Activated CD8-positive, alpha-beta T cell treated with anti-CD3 and anti-CD28 coated beads for 36 hours (primary cell): ENCODE results near the gene MYO18A. TPM values are rescaled to one million over a fixed set of nuclear protein-coding genes. Genes with fewer than 3 reads are reported as not detected.

Source experiments
- ATAC-seq: fragments of 200-7000 bp; cut with Tn5 transposase; one replicate; pipeline ENCODE4 v1.10.0; 2021; ENCODE audit warnings: mild to moderate bottlenecking, moderate library complexity
- CTCF ChIA-PET: fragments of 350-600 bp; sonication (Branson Sonifier 250); formaldehyde crosslinking; loops from one replicate; lab custom pipeline; 2021; ENCODE audit warnings: antibody characterized with exemption; lab: Charles Lee
- POLR2A ChIA-PET: fragments of 350-600 bp; sonication (Branson Sonifier 250); formaldehyde crosslinking; loops from one replicate; lab custom pipeline; 2021; ENCODE audit warnings: antibody characterized with exemption; lab: Charles Lee
- DNase-seq: peaks from one replicate; pipeline ENCODE4 v3.0.0-alpha.2; 2020
- H3K27ac Mint-ChIP-seq: one replicate; pipeline ENCODE4 v1.8.0; 2021; ENCODE audit warnings: mild to moderate bottlenecking, mixed read lengths
- H3K27me3 Mint-ChIP-seq: one replicate; pipeline ENCODE4 v1.8.0; 2021; ENCODE audit warnings: mixed read lengths
- H3K36me3 Mint-ChIP-seq: one replicate; pipeline ENCODE4 v1.8.0; 2021; ENCODE audit warnings: low read depth, mixed read lengths
- H3K4me1 Mint-ChIP-seq: one replicate; pipeline ENCODE4 v1.8.0; 2021; ENCODE audit warnings: low read depth, mixed read lengths
- H3K4me3 Mint-ChIP-seq: one replicate; pipeline ENCODE4 v1.8.0; 2021; ENCODE audit warnings: mild to moderate bottlenecking, moderate library complexity, mixed read lengths
- H3K9me3 Mint-ChIP-seq: one replicate; pipeline ENCODE4 v1.8.0; 2021; ENCODE audit warnings: mixed read lengths
- CTCF ChIP-seq: fragments of 200-600 bp; IDR thresholded peaks from one replicate; pipeline ENCODE4 v1.8.0; 2022; ENCODE audit warnings: antibody characterized with exemption, mild to moderate bottlenecking
- intact Hi-C: fragments of 100-400 bp; cut with micrococcal nuclease; formaldehyde crosslinking; loops from one replicate; pipeline ENCODE4 v1.10.0; 2022
- total RNA-seq, 2 experiments: library from RNA; stranded (reverse); gene quantifications; one replicate each; pipeline ENCODE4 v1.2.3, GENCODE V29; 2021

MYO18A gene
- total RNA-seq, 2 experiments from 2014 or later = 27.5 to 29.4 TPM

- POLR2A ChIA-PET = interaction anchor here (1.0 to 7.9 kb wide), 2 partner anchors 33 to 38 kb away, joined by 4 to 65 read pairs; no protein-coding TSS in a partner anchor
- ATAC-seq = no peak
- no peak overlapping the region for H3K4me3 Mint-ChIP-seq
- peaks cover 26% of the 10 kb centered on the region for H3K4me1 Mint-ChIP-seq
- CTCF ChIA-PET = interaction anchor here (1.0 to 10.1 kb wide), 9 partner anchors 12 to 56 kb away, joined by 3 to 355 read pairs (median 17); no protein-coding TSS in a partner anchor
- H3K36me3 Mint-ChIP-seq = no peaks in the 10 kb centered on the region
- H3K9me3 Mint-ChIP-seq = no peaks in the 10 kb centered on the region
- intact Hi-C loops = loop anchor here (5.0 kb wide), 1 partner anchor 34 kb away; no protein-coding TSS in a partner anchor
- no peak for TF ChIP-seq CTCF
- H3K27ac Mint-ChIP-seq = no peak overlapping the region
- no peaks in the 10 kb centered on the region for H3K27me3 Mint-ChIP-seq
- DNase-seq = no peak
Measured at GRCh38 chr17:29181226-29181625, 1.0 kb upstream of the MYO18A start.

GRCh38 chr17:29180788-29181160, 576 bp upstream of the MYO18A start:
- no peak for ATAC-seq
- peaks cover 31% of the 10 kb centered on the region for H3K4me1 Mint-ChIP-seq
- no peaks in the 10 kb centered on the region for H3K27me3 Mint-ChIP-seq
- intact Hi-C loops = loop anchor here (5.0 kb wide), 1 partner anchor 33 kb away; no protein-coding TSS in a partner anchor
- CTCF ChIA-PET = interaction anchor here (0.7 to 10.1 kb wide), 28 partner anchors 9 to 162 kb away, joined by 3 to 355 read pairs (median 6); no protein-coding TSS in a partner anchor
- no peak overlapping the region for H3K27ac Mint-ChIP-seq
- POLR2A ChIA-PET = interaction anchor here (1.0 to 7.9 kb wide), 5 partner anchors 25 to 48 kb away, joined by 3 to 65 read pairs (median 4); no protein-coding TSS in a partner anchor
- H3K36me3 Mint-ChIP-seq = no peaks in the 10 kb centered on the region
- no peak for DNase-seq
- peak overlapping the region; percentile 58 for H3K4me3 Mint-ChIP-seq
- TF ChIP-seq CTCF = no peak
- no peaks in the 10 kb centered on the region for H3K9me3 Mint-ChIP-seq

- ATAC-seq (no peak), DNase-seq (no peak)
- intact Hi-C loops = loop anchor here (5.0 kb wide), 1 partner anchor 32 kb away; no protein-coding TSS in a partner anchor
- CTCF ChIA-PET = interaction anchor here (0.6 to 10.1 kb wide), 35 partner anchors 10 to 300 kb away, joined by 3 to 355 read pairs (median 5); no protein-coding TSS in a partner anchor
- Mint-ChIP-seq H3K36me3 (no peaks in the 10 kb centered on the region), H3K9me3 (no peaks in the 10 kb centered on the region), H3K27me3 (no peaks in the 10 kb centered on the region), H3K4me3 (peak overlapping the region; percentile 53), H3K4me1 (peaks cover 31% of the 10 kb centered on the region), H3K27ac (no peak overlapping the region)
- no peak for TF ChIP-seq CTCF
- POLR2A ChIA-PET = interaction anchor here (1.0 to 7.9 kb wide), 4 partner anchors 24 to 46 kb away, joined by 3 to 65 read pairs (median 6); no protein-coding TSS in a partner anchor
Measured at GRCh38 chr17:29179232-29180033, 765 bp downstream of the MYO18A start.

GRCh38 chr17:29178750-29179231, 1.4 kb downstream of the MYO18A start:
- H3K36me3 Mint-ChIP-seq = no peaks in the 10 kb centered on the region
- H3K4me1 Mint-ChIP-seq = peaks cover 31% of the 10 kb centered on the region
- ChIA-PET CTCF (interaction anchor here (1.2 to 10.1 kb wide), 7 partner anchors 15 to 62 kb away, joined by 4 to 355 read pairs (median 28); no protein-coding TSS in a partner anchor), POLR2A (interaction anchor here (0.7 to 7.9 kb wide), 5 partner anchors 16 to 51 kb away, joined by 3 to 65 read pairs (median 5); no protein-coding TSS in a partner anchor)
- peak overlapping the region; percentile 53 for H3K4me3 Mint-ChIP-seq
- H3K27ac Mint-ChIP-seq = no peak overlapping the region
- no peak for TF ChIP-seq CTCF
- DNase-seq = peak; percentile 15
- H3K27me3 Mint-ChIP-seq = no peaks in the 10 kb centered on the region
- no peaks in the 10 kb centered on the region for H3K9me3 Mint-ChIP-seq
- ATAC-seq = no peak
- intact Hi-C loops = no loop called here
